KMS-11 (cell line): Measurements from ENCODE around the gene SORCS2.

Source experiments
- H2AFZ ChIP-seq: fragments of 200-600 bp; sonication (generic); 2 replicates; pipeline ENCODE4 v1.6.1; 2016; ENCODE audit warnings: antibody characterized with exemption, mixed run types, low read depth
- H3K27ac ChIP-seq: fragments of 200-600 bp; sonication (generic); 2 replicates; pipeline ENCODE4 v1.6.1; 2016; ENCODE audit warnings: mild to moderate bottlenecking, mixed run types
- H3K27me3 ChIP-seq: fragments of 200-600 bp; sonication (generic); 2 replicates; pipeline ENCODE4 v1.6.1; 2017; ENCODE audit warnings: mild to moderate bottlenecking, low read depth, mixed run types, moderate library complexity; ENCODE audit not compliant: insufficient read depth
- H3K36me3 ChIP-seq: fragments of 200-600 bp; sonication (generic); 2 replicates; pipeline ENCODE4 v1.6.1; 2017; ENCODE audit warnings: mild to moderate bottlenecking, mixed run types; ENCODE audit not compliant: insufficient read depth
- H3K4me1 ChIP-seq: fragments of 200-600 bp; sonication (generic); 2 replicates; pipeline ENCODE4 v1.6.1; 2016; ENCODE audit warnings: mild to moderate bottlenecking, low read depth, mixed run types; ENCODE audit not compliant: poor library complexity, severe bottlenecking
- H3K4me2 ChIP-seq: fragments of 200-600 bp; sonication (generic); 2 replicates; pipeline ENCODE4 v1.7.0; 2016; ENCODE audit warnings: mild to moderate bottlenecking, mixed run types
- H3K4me3 ChIP-seq: fragments of 200-600 bp; sonication (generic); IDR thresholded peaks from 2 replicates; pipeline ENCODE4 v1.6.1; 2017; ENCODE audit warnings: low read depth, low read length, mixed read lengths; ENCODE audit not compliant: insufficient read depth
- H3K79me2 ChIP-seq: fragments of 200-600 bp; sonication (generic); 2 replicates; pipeline ENCODE4 v1.6.1; 2016; ENCODE audit warnings: low read depth, mixed run types; ENCODE audit not compliant: insufficient read depth
- H3K9ac ChIP-seq: fragments of 200-600 bp; sonication (generic); 2 replicates; pipeline ENCODE4 v1.6.1; 2016; ENCODE audit warnings: mild to moderate bottlenecking, mixed run types
- H4K20me1 ChIP-seq: fragments of 200-600 bp; sonication (generic); 2 replicates; pipeline ENCODE4 v1.6.1; 2016; ENCODE audit warnings: mild to moderate bottlenecking, mixed run types; ENCODE audit not compliant: insufficient read depth
- TF ChIP-seq, protein P1 (sequence below): fragments of 200-600 bp; sonication (generic); conservative IDR thresholded peaks from 2 replicates; pipeline ENCODE4 v1.6.1; 2017; ENCODE audit warnings: low read depth, mild to moderate bottlenecking, antibody characterized with exemption, low read length, moderate library complexity, mixed read lengths

Gene SORCS2

GRCh38 chr4:7719354-7720174 lies 527.2 kb downstream of the SORCS2 start:
- Histone ChIP-seq H3K27me3 (0 out of 2 replicates have a peak, but pooled peaks cover 4% of the 10 kb centered on the region), H3K27ac (no peak overlapping the region), H3K4me1 (no peaks in the 10 kb centered on the region), H3K9ac (no peak overlapping the region), H3K36me3 (no peaks in the 10 kb centered on the region), H3K79me2 (no peaks in the 10 kb centered on the region), H3K4me2 (no peak overlapping the region), H3K4me3 (no peak overlapping the region), H2AFZ (no peak overlapping the region), H4K20me1 (no peaks in the 10 kb centered on the region)
- TF ChIP-seq, protein P1, sequence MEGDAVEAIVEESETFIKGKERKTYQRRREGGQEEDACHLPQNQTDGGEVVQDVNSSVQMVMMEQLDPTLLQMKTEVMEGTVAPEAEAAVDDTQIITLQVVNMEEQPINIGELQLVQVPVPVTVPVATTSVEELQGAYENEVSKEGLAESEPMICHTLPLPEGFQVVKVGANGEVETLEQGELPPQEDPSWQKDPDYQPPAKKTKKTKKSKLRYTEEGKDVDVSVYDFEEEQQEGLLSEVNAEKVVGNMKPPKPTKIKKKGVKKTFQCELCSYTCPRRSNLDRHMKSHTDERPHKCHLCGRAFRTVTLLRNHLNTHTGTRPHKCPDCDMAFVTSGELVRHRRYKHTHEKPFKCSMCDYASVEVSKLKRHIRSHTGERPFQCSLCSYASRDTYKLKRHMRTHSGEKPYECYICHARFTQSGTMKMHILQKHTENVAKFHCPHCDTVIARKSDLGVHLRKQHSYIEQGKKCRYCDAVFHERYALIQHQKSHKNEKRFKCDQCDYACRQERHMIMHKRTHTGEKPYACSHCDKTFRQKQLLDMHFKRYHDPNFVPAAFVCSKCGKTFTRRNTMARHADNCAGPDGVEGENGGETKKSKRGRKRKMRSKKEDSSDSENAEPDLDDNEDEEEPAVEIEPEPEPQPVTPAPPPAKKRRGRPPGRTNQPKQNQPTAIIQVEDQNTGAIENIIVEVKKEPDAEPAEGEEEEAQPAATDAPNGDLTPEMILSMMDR = peak; percentile 24; the same call in 1 of the 2 replicates

GRCh38 chr4:7721984-7722551 lies 529.7 kb downstream of the SORCS2 start:
- TF ChIP-seq, protein P1 = no peak
- 0 out of 2 replicates have a peak, but pooled peaks cover 4% of the 10 kb centered on the region for H3K27me3 ChIP-seq
- no peaks in the 10 kb centered on the region for H3K36me3 ChIP-seq
- H2AFZ ChIP-seq = no peak overlapping the region
- no peak overlapping the region for H3K9ac ChIP-seq
- H3K79me2 ChIP-seq = no peaks in the 10 kb centered on the region
- H3K4me3 ChIP-seq = no peak overlapping the region
- H3K27ac ChIP-seq = no peak overlapping the region
- H4K20me1 ChIP-seq = no peaks in the 10 kb centered on the region
- H3K4me1 ChIP-seq = no peaks in the 10 kb centered on the region
- no peak overlapping the region for H3K4me2 ChIP-seq

DNA sequence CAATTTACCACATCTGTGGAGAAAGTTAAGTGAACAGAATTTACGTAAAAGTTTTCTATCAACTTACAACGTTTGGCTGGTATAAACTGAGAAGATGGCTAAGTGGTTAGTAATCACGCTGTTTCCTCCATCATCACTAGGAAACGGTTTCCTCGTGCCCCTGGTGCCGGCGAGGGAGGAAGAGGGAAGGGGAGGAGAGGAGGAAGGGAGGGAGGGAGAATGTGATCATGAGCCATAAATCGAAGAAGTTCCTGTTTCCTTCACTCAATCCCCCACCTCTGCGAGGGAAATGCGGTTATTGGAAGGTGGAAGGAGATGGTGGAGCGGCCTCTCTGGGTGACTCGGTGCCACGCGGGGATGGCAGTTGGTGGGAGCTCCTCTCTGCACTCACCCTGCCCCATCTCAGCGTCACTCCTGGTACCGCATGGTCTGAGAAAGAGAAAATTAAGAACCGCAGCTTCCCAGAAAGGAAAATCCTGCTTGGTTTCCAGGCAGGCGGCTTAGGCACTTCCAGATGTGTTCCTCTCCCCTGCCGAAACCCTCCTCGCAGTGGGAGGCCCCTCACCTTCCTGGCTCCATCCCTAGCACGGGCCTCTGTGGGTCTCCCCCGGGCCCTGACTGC lies 530.5 kb downstream of the SORCS2 start:
- H2AFZ ChIP-seq = no peak overlapping the region
- no peaks in the 10 kb centered on the region for H3K4me1 ChIP-seq
- no peak overlapping the region for H3K4me2 ChIP-seq
- TF ChIP-seq, protein P1 = no peak
- H3K4me3 ChIP-seq = no peak overlapping the region
- H3K36me3 ChIP-seq = no peaks in the 10 kb centered on the region
- no peak overlapping the region for H3K9ac ChIP-seq
- H3K27ac ChIP-seq = no peak overlapping the region
- no peaks in the 10 kb centered on the region for H3K79me2 ChIP-seq
- 0 out of 2 replicates have a peak, but pooled peaks cover 4% of the 10 kb centered on the region for H3K27me3 ChIP-seq
- H4K20me1 ChIP-seq = no peaks in the 10 kb centered on the region

GRCh38 chr4:7723625-7724024 lies 531.3 kb downstream of the SORCS2 start:
- Histone ChIP-seq H3K4me3 (no peak overlapping the region), H3K4me1 (no peaks in the 10 kb centered on the region), H2AFZ (no peak overlapping the region), H3K79me2 (no peaks in the 10 kb centered on the region), H3K36me3 (no peaks in the 10 kb centered on the region), H3K27ac (no peak overlapping the region), H3K4me2 (no peak overlapping the region), H3K9ac (no peak overlapping the region), H3K27me3 (0 out of 2 replicates have a peak, but pooled peaks cover 4% of the 10 kb centered on the region), H4K20me1 (no peaks in the 10 kb centered on the region)
- TF ChIP-seq, protein P1 = no peak
